ENCODE measurements around the gene TFR2. TPM values are rescaled to one million over a fixed set of nuclear protein-coding genes. Genes with fewer than 3 reads are reported as not detected.

The TFR2 gene
- total and polyA plus RNA-seq, 2 of the 4 experiments (the other 2 are of a cell fraction) = 0.18 to 0.50 TPM

DNA sequence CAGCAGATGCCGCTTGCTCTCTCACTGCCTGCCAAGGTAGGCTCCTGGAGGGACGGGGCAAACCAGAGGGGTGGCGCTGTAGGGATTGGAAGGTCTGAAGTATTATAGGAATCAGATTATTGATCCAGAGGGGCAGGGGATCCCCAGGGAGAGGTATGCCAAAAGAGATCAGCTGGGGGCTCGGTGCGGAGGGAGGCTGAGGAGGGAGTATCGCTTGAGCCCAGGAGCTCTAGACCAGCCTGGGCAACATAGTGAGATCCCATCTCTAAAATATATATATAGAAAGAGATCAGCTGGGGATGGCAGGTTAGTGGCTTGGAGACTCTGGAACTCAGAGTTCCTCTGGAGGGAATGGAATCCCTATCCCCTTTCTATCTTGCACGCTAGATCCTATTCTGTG, 46.2 kb downstream of the TFR2 start:
- Histone ChIP-seq H2AK9ac (replicated peaks; ENCODE audit: low read depth, low read length, poor library complexity) (peak overlapping the region; percentile 72), H4K20me1 (ENCODE audit: insufficient read depth, low read length) (no peaks in the 10 kb centered on the region), H3K4me1 (ENCODE audit: control insufficient read depth, insufficient read depth, low read length) (peaks cover 4% of the 10 kb centered on the region; the same call in 1 of the 2 replicates), H2BK20ac (ENCODE audit: low read depth, low read length) (no peak overlapping the region), H2BK5ac (ENCODE audit: low read depth, low read length, poor library complexity, severe bottlenecking) (no peak overlapping the region), H3K23ac (ENCODE audit: low read depth, low read length) (no peak overlapping the region), H3K56ac (ENCODE audit: extremely low read depth, insufficient read depth, low read length) (no peak overlapping the region), H3K9me3 (ENCODE audit: control insufficient read depth, insufficient read depth, low read length) (no peaks in the 10 kb centered on the region), H2BK15ac (ENCODE audit: low read depth, low read length) (no peak overlapping the region), H2BK120ac (ENCODE audit: low read depth, low read length) (no peak overlapping the region), H3K18ac (ENCODE audit: low read depth, low read length) (no peak overlapping the region), H3K4ac (ENCODE audit: low read depth, low read length) (no peak overlapping the region), H3K4me2 (ENCODE audit: low read depth, low read length) (no peak overlapping the region), H4K8ac (ENCODE audit: low read depth in 2 of 2, low read length in 2 of 2) (no peak overlapping the region), H4K91ac (ENCODE audit: insufficient read depth, low read depth, low read length) (no peak overlapping the region), H2AFZ (replicated peaks; ENCODE audit: low read length, poor library complexity) (no peak overlapping the region), H2AK5ac (ENCODE audit: low read depth, low read length) (no peak overlapping the region), H3K79me1 (ENCODE audit: low read depth in 1 of 2, low read length in 2 of 2) (no peaks in the 10 kb centered on the region), H3K4me3 (ENCODE audit: insufficient read depth, low read depth, low read length) (no peak overlapping the region), H3K36me3 (ENCODE audit: control insufficient read depth, insufficient read depth, low read length) (peaks cover 1% of the 10 kb centered on the region; the same call in 1 of the 2 replicates), H3K14ac (replicated peaks; ENCODE audit: low read depth, low read length) (no peak overlapping the region), H3K27ac (ENCODE audit: insufficient read depth, low read length) (no peak overlapping the region), H3K9ac (ENCODE audit: low read depth, low read length) (no peak overlapping the region), H4K5ac (ENCODE audit: low read depth, low read length) (no peak overlapping the region), H3K9me1 (ENCODE audit: insufficient read depth, low read length) (0 out of 2 replicates have a peak, but pooled peaks cover 6% of the 10 kb centered on the region), H3K27me3 (ENCODE audit: control insufficient read depth, insufficient read depth, low read length) (no peaks in the 10 kb centered on the region)
- ATAC-seq (ENCODE audit: low read depth) (no peak), DNase-seq (no peak)
- WGBS, 2 experiments (ENCODE audit: extremely low coverage in 2 of 2, insufficient read length in 1 of 2) = no CpG with 5 or more reads among the region's 7 CpGs
- in situ Hi-C loops (cut with MboI; ENCODE audit: low sequenced_read_pairs) = loop anchor here (25.0 kb wide), 1 partner anchor 267 kb away; the partner anchor contains the start of genes SLC12A9 and TRIP6
- no peak for TF ChIP-seq FOS (IDR thresholded peaks at IDR 0.05; ENCODE audit: low read depth, low read length)
- dilution Hi-C loops (cut with HindIII; ENCODE audit: low sequenced_read_pairs, unreplicated experiment) = no loop called here
- POLR2A ChIA-PET (ENCODE audit: unreplicated experiment) = no interaction called here
- CTCF ChIA-PET = no interaction called here
- no TSS peak for BruUV-seq (replicated peaks)
- intact Hi-C loops (cut with micrococcal nuclease) = no loop called here

Measured in IMR-90 (cell line).